Tibial nerve (tissue), 4 donors: ENCODE data around the gene KDR.

ENCODE experiments used
- EP300 ChIP-seq, 2 donors: sonication (generic); formaldehyde crosslinking; IDR thresholded peaks; one replicate each; pipeline ENCODE4 v1.6.1; 2017; ENCODE audit warnings: antibody characterized with exemption in 2 of 2, mild to moderate bottlenecking in 1 of 2
- POLR2A ChIP-seq, 2 donors: fragments of 450-650 bp; IDR thresholded peaks; one replicate each; pipeline ENCODE4 v1.6.1; 2017; ENCODE audit warnings: antibody characterized with exemption in 2 of 2, mild to moderate bottlenecking in 2 of 2, moderate library complexity in 2 of 2
- TF ChIP-seq, protein P1 (sequence below), 5 experiments: fragments of 200-600 bp in 3 of 5; fragments of 450-650 bp in 2 of 5; sonication (generic) in 3 of 5; IDR thresholded peaks; one replicate each; pipeline ENCODE4 v1.5.1; 2016 to 2019; ENCODE audit warnings: antibody characterized with exemption in 5 of 5, mild to moderate bottlenecking in 3 of 5, moderate library complexity in 2 of 5

DNA sequence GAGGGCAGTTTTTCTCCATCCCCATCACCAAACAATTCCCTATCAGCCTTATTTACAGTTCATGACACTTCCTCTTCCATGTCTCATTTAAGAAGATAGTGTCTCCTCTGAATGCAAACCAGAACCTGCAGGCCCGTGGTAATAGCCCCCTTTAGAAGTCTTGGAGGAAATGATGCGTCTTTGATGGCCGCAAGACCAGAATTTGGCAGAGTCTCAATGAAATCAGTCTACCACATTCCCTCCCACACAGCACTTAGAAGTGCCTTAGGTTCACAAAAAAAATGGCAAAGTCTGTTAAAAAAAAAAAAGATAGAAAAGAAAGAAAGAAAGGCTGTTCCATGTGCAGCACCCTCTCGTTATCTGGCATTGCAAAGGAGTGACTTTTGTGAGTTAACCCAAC lies 2.1 kb upstream of the KDR start:
- TF ChIP-seq, protein P1, sequence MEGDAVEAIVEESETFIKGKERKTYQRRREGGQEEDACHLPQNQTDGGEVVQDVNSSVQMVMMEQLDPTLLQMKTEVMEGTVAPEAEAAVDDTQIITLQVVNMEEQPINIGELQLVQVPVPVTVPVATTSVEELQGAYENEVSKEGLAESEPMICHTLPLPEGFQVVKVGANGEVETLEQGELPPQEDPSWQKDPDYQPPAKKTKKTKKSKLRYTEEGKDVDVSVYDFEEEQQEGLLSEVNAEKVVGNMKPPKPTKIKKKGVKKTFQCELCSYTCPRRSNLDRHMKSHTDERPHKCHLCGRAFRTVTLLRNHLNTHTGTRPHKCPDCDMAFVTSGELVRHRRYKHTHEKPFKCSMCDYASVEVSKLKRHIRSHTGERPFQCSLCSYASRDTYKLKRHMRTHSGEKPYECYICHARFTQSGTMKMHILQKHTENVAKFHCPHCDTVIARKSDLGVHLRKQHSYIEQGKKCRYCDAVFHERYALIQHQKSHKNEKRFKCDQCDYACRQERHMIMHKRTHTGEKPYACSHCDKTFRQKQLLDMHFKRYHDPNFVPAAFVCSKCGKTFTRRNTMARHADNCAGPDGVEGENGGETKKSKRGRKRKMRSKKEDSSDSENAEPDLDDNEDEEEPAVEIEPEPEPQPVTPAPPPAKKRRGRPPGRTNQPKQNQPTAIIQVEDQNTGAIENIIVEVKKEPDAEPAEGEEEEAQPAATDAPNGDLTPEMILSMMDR (IDR thresholded peaks at IDR 0.05) = no peak
- TF ChIP-seq POLR2A (IDR thresholded peaks at IDR 0.05) (no peak), EP300 (IDR thresholded peaks at IDR 0.05) (no peak)
